ENCODE results near the gene PSME4.
"Not testable (repeated sequence)": the region's sequence is repeated elsewhere in the genome, so short reads cannot be mapped to it uniquely, and the experiment has no call there.

The PSME4 gene

DNA sequence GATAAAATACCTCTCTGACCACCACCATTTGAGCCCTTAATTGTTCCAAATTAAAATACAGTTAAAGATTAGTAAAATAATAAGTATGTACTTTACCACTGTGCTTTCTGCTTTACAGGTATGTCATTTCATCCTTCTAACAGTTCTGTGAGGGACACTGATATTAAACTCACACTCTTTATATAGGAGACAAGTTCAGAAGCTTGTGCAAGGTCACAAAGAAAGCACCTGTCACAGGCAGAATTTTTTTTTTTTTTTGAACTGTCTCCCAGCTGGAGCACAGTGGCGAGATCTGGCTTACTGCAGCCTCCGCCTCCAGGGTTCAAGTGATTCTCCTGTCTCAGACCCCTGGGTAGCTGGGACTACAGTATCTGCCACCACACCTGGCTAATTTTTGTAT, 89.4 kb downstream of the PSME4 start:
- DNase-seq (ENCODE audit: low spot score) = no peak

DNA sequence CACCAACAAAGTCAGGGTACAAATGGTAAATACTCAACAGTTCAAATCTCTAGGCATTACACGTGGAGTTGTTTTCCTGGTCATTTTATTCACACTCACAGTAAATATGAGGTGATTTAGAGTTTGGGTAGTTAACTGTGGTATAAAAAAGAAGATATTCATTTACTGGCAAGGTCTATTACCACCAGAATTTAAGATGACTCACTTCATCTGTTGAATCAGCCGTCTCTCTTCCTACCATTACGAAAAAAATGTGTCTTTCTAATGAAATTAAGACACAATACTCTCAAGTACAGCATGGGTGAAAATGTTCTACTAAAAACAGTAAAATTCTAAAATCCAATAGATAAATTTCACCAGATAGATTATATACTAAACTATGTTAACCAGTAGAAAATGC, 90.0 kb downstream of the PSME4 start:
- DNase-seq (ENCODE audit: low spot score) = no peak

DNA sequence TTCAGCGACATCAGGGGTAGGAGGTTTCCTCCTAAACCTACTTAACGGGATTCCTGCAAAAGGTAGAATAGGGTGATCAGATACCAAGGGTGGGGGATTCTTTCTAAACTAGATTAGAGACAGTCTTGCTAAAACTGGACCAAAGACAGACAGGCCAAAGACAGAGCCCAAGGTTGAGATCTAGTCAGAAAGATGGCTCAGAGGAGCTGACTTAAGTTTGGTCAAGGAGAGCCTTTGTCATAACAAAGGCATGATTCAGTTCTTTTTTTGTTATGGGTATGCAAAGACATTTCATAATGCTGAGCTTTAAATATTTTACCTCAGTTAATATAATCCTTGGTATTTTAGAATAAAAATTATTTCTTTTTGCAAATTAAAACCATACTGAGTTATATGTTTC, 93.2 kb downstream of the PSME4 start:
- no peak for DNase-seq (ENCODE audit: low spot score)

DNA sequence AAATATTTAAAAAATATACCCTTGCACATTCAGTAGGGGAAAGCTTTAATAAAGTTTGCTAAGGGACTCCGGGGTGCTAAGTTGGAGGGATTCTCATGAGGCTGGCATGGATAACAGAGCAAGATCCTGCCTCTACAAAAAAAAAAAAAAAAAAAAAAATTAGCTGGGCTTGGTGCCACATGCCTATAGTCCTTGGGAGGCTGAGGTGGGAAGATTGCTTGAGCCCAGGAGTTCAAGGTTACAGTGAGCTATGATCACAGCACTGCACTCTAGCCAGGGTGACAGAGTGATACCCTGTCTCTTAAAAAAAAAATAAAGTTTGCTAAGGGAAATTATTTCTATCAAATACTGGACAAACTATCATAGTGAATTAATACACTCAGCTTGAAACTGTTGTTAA, 93.7 kb downstream of the PSME4 start:
- DNase-seq (ENCODE audit: low spot score) = no peak

DNA sequence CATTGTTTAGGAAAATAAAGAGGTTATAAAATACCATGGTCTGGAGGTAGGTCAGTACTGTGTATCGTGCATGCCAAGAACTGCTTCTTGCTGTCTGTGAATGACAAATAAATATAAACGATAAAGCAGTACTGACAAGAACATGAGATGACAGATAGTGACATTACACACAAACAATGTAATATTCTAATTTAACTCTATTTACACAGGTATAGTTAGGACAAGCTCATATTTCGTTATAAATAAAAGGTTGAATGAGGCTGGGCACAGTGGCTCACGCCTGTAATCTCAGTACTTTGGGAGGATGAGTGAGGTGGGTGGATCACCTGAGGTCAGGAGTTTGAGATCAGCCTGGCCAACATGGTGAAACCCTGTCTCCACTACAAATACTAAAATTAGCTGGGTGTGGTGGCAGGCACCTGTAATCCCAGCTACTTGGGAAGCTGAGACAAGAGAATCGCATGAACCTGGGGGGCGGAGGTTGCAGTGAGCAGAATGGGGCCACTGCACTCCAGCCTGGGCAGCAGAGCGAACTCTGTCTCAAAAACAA, 96.3 kb downstream of the PSME4 start:
- DNase-seq (ENCODE audit: low spot score) = no peak

DNA sequence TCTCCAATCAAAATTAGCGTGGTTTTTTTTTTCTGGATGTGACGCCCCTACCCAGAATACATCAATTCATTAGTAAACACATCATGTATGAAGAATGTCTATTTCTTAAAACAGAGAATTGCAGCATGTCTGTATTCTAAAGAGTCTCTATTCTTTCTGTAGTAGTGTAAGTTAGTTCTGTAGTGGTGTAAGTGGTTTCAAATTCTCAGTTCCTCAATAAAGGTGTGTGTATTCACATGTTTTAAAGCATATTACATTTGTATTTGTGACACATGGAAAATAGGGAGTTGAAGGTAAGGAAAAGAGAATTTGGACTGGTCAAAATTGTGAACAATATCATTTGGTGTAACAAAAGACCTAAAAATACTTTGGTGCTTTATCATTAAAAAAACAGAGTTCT, 103.0 kb downstream of the PSME4 start:
- no peak for DNase-seq (ENCODE audit: low spot score)

DNA sequence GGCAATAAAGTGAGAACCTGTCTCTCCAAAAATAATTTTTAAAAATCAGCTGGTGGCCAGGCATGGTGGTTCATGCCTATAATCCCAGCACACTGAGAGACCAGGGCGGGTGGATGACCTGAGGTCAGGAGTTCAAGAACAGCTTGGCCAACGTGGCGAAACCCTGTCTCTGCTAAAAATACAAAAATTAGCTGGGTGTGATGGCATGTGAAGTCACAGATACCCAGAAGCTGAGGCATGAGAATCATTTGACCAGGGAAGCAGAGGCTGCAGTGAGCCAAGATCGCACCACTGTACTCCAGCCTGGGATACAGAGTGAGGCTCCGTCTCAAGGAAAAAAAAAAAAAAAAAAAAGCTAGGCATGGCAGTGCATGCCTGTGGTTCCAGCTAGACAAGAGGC, 103.6 kb downstream of the PSME4 start:
- no peak for DNase-seq (ENCODE audit: low spot score)

DNA sequence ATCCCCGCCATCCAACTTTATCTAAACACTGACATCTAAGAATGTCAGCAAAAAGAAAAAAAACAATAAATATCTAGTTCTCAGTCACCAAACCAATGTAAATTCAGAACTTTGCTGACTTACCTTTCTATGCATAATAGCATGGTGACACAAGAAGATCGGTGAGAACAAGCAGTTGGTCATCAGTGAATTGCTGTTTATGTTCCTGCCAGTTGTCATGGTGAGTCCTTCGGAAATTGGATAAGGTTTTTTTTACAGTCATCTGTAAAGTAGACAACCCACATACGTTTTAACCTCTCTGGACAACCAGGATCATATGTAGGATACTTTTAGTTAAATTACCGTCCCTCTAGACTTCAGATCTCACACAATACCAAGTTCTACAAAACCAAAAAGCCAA, 104.8 kb downstream of the PSME4 start:
- DNase-seq (ENCODE audit: low spot score) = no peak

DNA sequence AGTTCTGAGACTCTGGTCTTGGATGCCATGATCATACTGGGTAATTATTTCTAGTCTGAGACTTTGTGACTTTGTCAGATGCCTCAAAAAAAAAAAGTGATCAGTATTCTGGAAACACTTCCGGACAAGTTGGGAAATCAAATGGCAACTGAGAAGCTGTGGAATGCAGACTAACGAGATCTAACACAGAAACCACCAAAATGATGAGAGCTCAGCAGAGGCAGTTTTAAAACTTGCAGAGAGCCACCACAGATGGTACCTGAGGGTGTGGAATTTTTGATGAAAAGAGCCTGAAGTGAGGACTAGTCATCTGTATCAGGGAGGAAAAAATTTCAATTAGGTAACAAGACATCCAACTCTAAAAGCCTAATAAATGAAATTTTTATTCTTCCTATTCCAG, 105.5 kb downstream of the PSME4 start:
- no peak for DNase-seq (ENCODE audit: low spot score)

DNA sequence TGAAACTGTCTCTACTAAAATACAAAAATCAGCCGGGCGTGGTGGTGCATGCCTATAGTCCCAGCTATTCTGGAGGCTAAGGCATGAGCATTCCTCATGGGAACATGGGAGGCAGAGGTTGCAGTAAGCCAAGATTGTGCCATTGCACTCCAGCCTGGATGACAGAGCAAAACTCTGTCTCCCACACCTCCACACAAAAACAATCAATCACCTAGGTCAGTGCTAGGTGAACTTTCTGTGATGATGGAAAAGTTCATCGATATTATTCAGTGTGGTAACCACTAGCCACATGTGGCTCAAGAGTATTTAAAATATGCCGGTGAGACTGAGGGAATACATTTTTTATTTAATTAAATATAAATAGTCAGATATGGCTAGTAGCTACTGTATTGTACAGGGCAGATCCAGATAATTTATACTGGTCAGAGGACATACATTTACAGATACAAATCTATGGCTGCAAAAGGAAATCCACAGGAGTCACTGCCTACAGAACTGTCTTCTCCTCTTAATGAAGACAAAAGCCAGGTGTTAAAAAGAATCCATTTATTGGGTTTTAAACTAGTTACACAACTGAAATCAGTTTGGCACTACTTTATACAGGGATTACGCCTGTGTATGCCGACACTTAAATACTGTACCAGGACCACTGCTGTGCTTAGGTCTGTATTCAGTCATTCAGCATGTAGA, 107.1 kb downstream of the PSME4 start:
- DNase-seq (ENCODE audit: low spot score) = no peak

DNA sequence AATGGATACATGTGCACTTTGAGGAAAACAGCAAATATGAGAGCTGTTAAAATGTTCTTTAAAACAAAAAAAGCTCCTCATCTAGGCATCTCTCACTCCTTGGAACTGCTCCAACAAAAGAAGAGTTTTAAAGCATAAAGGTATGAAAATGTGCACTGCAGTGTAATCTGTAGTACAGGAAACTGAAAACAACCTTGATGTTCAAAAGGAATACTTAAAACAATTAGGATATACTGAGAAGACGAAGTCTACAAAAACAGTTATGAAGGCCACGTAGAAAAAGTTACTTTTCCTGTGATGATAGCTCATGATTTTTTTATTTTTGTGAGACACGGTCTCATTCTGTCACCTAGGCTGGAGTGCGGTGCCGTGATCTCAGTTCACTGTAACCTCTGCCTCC, 109.0 kb downstream of the PSME4 start:
- no peak for DNase-seq (ENCODE audit: low spot score)

DNA sequence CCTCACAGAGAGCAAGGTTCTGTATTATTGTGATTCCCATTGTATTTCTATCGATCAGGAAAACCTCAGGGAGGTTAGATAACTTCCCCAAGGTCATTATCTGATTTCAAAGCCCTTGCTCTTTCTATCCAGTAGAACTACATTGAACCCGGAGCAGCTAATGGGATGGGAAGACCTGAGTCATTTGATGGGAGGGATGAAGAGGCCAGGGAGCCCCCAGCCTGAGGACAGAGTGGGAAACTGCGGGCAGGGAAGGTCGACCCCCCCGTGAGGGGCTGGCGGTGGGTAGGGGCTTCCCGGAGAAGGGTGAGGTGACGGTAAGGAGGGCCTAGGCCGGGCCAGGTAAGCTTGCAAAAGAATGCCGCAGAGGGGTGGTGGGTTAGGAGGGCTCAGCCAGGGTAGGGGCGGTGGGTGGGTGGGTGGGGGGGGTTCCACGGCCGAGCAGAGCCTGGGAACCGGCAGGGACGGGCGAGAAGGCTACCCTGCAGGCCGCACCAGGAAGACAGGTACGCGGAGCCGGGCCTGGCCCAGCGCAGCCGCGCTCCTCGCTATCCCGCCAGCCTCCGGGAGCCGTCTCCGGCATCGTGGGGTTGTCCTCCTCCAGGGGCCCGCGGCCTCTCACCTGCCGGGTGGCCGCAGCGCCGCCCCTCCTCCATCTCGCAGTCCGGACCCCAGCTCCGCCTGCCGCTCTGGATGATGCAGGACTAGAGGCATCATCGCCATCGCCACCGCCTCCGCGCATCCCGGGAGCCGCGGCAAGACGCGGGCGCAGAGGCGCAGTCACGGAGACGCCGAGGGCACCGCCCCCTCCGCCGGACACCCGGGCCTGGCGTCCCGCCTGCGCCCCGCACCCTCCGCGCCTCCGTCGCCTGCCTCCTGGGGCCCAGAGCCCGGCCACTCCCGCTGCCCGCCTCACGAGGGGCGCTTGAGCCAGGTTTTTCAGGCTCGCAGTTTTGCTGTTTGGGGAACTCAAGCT, 111.3 kb downstream of the PSME4 start, which contains the start of gene GPR75:
Gene GPR75 (minus strand): TSS at position 762 of the 976 bp plus-strand sequence. CDS start 5,211 bp downstream, outside the sequence.
- no peak for DNase-seq (ENCODE audit: low spot score)

DNA sequence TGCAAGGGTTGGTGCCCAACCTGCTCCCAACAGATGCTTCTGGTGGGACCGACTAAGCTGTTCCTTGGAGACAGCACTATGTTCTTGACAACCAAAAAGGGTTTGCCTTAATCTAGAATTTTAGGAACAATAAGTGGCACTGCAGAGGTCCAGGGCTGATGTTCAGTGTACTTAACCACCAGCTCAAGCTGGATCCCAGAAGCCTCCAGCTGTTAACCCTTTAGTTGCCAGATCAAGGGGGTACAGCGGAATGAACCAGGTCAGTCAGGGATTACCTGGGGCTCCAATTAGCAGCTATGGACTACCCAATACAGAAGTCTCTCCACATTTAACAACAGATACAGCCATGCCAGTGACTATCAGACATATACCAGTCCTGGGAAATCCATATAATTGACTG, 114.5 kb downstream of the PSME4 start:
- no peak for DNase-seq (ENCODE audit: low spot score)

DNA sequence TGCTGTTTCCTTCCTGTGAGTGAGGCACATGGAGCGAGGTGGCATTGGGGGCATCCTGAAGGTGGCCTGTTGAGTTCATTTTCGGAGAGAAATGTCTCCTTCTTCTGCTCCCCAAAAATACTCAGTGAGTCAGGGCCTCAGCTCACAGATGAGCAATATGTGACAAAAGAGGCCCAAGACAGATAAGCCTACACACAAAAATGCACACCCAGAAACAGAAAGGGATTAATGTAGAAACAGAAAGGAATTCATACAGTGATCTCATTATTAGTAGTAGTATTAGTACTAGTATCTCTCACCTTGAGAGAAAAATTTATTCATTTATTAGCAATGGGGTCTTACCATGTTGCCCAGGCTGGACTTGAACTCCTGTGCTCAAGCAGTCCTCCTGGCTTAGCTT, 116.1 kb downstream of the PSME4 start:
- DNase-seq (ENCODE audit: low spot score) = no peak

DNA sequence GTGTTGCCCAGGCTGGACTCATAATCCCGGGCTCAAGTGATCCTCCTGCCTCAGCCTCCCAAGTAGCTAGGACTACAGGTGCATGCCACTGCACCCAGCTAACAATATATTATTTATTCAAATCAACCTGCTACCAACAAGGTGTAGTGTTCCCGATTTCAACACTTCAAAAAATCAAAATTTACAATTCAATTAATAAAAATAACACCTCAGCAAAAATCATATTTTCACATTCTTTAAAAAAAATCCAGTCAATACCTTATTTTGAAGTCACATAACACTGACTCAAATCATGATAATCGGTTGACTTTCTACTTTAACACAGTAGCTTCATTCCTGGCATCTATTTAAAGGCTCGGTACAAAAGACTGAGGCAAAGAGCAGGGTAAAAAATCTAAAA, 118.3 kb downstream of the PSME4 start:
- no peak for DNase-seq (ENCODE audit: low spot score)

DNA sequence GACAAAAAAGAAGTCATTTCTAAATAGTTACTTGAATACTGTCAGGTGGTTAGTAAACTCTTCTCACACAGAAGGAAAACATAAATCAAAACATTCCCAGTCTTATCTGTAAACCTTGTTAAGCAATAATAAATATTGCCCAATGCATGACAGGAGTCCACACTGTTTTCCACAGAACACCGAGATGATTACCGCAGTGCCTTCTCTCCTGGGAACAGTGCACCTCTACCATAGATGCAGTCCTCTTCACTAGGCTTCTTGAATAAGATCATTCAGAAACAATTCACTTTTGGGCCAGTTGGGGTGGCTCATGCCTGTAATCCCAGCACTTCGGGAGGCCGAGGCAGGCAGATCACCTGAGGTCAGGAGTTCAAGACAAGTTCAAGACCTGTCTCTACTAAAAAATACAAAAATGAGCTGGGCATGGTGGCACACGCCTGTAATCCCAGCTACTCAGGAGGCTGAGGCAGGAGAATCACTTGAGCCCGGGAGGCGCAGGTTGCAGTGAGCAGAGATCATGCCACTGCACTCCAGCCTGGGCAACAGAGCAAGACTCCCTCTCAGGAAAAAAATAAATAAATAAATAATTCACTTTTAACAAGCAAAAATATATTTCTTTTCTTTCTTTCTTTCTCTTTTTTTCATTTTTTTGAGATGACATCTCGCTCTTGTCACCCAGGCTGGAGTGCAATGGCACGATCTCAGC, 119.6 kb downstream of the PSME4 start:
- DNase-seq (ENCODE audit: low spot score) = not testable (repeated sequence)

DNA sequence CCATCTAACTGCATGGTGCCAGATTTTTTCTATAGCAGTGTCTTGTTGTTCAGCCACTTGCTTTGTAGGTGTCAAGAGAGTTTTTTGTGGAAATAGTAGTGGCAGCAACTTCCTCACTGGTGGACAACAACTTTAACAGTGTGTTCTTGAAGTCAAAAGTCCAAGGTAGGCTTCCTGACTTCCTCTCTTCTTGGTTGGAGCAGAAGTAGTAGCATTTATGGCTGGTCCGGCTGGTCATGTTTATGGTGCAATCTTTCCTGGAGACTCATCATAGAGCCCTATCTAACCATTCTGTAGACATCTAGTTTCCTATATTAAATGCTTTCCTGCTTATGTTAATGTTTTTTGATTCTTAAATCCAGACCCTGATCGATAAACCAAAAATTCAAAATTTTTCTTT, 122.7 kb downstream of the PSME4 start:
- no peak for DNase-seq (ENCODE audit: low spot score)

DNA sequence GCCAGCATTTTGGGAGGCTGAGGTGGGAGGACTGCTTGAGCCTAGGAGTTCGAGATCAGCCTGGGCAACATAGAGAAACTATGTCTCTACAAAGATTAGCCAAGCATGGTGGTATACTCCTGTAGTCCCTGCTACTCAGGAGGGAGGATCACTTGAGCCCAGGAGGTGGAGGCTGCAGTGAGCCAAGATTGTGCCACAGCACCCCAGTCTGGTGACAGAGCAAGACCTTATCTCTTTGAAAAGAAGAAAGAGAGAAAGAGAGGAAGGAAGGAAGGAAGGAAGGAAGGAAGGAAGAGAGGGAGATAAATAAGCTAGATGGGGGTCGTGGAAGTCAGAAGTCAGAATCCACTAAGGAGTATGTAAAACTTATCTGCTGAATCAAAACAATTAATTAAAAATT, 127.2 kb downstream of the PSME4 start:
- DNase-seq (ENCODE audit: low spot score) = no peak

DNA sequence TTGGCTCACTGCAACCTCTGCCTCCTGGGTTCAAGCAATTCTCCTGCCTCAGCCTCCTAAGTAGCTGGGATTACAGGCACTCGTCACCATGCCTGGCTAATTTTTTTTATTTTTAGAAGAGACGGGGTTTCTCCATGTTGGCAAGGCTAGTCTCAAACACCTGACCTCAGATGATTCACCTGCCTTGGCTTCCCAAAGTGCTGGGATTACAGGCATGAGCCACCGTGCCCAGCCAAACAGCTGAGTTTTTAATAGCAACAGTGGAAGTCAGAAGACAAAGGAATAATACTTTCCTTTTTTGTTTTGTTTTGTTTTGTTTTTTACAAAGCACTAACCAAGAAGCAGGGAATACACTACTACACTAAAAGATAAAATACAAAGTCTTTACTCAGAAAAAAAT, 127.9 kb downstream of the PSME4 start:
- no peak for DNase-seq (ENCODE audit: low spot score)

DNA sequence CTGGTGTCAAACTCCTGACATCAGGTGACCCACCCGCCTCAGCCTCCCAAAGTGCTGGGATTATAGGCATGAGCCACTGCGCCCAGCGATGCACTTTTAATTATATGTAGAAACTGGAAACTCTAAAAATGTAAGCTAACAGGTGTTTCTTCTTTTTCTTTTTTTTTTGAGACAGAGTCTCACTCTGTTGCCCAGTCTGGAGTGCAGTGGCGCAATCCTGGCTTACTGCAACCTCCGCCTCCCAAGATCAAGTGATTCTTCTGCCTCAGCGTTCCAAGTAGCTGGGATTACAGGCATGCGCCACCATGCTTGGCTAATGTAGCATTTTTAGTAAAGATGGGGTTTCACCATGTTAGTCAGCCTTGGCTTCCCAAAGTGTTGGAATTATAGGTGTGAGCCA, 129.1 kb downstream of the PSME4 start:
- DNase-seq (ENCODE audit: low spot score) = not testable (repeated sequence)

DNA sequence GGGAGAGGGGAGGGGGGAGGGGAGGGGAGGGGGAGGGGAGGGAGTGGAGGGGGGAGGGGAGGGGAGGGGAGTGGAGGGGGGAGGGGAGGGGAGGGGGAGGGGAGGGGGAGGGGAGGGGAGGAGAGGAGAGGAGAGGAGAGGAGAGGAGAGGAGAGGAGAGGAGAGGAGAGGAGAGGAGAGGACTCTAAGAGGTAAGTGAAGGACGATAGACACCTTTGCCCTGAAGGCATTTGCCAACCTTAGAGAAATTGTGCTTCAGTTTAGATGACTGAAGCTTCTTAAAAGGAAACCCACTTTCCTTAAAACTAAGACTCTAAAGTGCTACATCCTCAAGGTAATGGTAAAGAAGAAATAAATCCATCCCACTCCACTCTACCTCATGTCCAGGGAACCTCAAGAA, 130.2 kb downstream of the PSME4 start:
- DNase-seq (ENCODE audit: low spot score) = no peak

DNA sequence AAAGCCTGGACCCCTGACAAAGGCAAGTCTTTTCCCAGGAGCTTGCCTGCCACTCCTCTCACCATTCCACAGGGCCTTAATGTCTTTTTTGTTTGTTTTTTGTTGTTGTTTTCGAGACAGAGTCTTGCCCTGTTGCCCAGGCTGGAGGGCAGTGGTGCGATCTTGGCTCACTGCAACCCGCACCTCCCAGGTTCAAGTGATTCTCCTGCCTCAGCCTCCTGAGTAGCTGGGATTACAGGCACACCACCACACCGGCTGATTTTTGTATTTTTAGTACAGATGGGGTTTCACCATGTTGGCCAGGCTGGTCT, 140.9 kb downstream of the PSME4 start:
- DNase-seq (ENCODE audit: low spot score) = not testable (repeated sequence)

Data from hematopoietic multipotent progenitor cell treated with erythropoietin and hydrocortisone succinate and interleukin-3 and kit ligand, for 15 days (in vitro differentiated cells).